Neural progenitor cell (in vitro differentiated cells): ENCODE data around the gene ADRA1B. TPM values are rescaled to one million over a fixed set of nuclear protein-coding genes. Genes with fewer than 3 reads are reported as not detected.

Source experiments
- DNase-seq: peaks from one replicate; pipeline ENCODE4 v3.0.0-alpha.2; 2016; ENCODE audit warnings: low spot score
- H2AFZ ChIP-seq: fragments of 200-600 bp; sonication (generic); replicated peaks from 2 replicates; pipeline ENCODE4 v1.6.1; 2016; ENCODE audit warnings: antibody characterized with exemption
- H3F3A ChIP-seq: fragments of 200-600 bp; sonication (generic); 2 replicates; pipeline ENCODE4 v1.6.1; 2016; ENCODE audit warnings: antibody characterized with exemption, low read depth
- H3K27ac ChIP-seq: fragments of 200-600 bp; sonication (generic); 2 replicates; pipeline ENCODE4 v1.5.1; 2016; ENCODE audit warnings: mild to moderate bottlenecking
- H3K27me3 ChIP-seq: fragments of 200-600 bp; sonication (generic); 2 replicates; pipeline ENCODE4 v1.6.1; 2016; ENCODE audit warnings: mild to moderate bottlenecking, moderate library complexity
- H3K36me3 ChIP-seq: fragments of 200-600 bp; sonication (generic); 2 replicates; pipeline ENCODE4 v1.5.1; 2016
- H3K4me1 ChIP-seq: fragments of 200-600 bp; sonication (generic); 2 replicates; pipeline ENCODE4 v1.6.1; 2016; ENCODE audit warnings: mixed run types
- H3K4me2 ChIP-seq: fragments of 200-600 bp; sonication (generic); 2 replicates; pipeline ENCODE4 v1.6.1; 2016
- H3K4me3 ChIP-seq: fragments of 200-600 bp; sonication (generic); 2 replicates; pipeline ENCODE4 v1.5.1; 2016
- H3K79me2 ChIP-seq: fragments of 200-600 bp; sonication (generic); 2 replicates; pipeline ENCODE4 v1.6.1; 2016; ENCODE audit warnings: low read depth
- H3K9ac ChIP-seq: fragments of 200-600 bp; sonication (generic); 2 replicates; pipeline ENCODE4 v1.6.1; 2016
- H3K9me3 ChIP-seq: fragments of 200-600 bp; sonication (generic); 2 replicates; pipeline ENCODE4 v1.5.1; 2016; ENCODE audit warnings: low read depth
- H4K20me1 ChIP-seq: fragments of 200-600 bp; sonication (generic); 2 replicates; pipeline ENCODE4 v1.6.1; 2016; ENCODE audit warnings: low read depth
- H3K27ac Mint-ChIP-seq: 3 replicates; pipeline ENCODE4 v1.8.0; 2021; ENCODE audit warnings: mixed read lengths
- H3K27me3 Mint-ChIP-seq: 2 replicates; pipeline ENCODE4 v1.8.0; 2022; ENCODE audit warnings: low read depth, mild to moderate bottlenecking, inconsistent platforms, moderate library complexity, mixed read lengths; ENCODE audit not compliant: insufficient read depth
- H3K36me3 Mint-ChIP-seq: 3 replicates; pipeline ENCODE4 v1.8.0; 2021; ENCODE audit warnings: mixed read lengths
- H3K4me1 Mint-ChIP-seq: 3 replicates; pipeline ENCODE4 v1.8.0; 2021; ENCODE audit warnings: mixed read lengths
- H3K4me3 Mint-ChIP-seq: 3 replicates; pipeline ENCODE4 v1.8.0; 2021; ENCODE audit warnings: mild to moderate bottlenecking, moderate library complexity, mixed read lengths
- H3K9me3 Mint-ChIP-seq: 3 replicates; pipeline ENCODE4 v1.8.0; 2020; ENCODE audit warnings: mixed read lengths
- EZH2 ChIP-seq: fragments of 200-600 bp; sonication (generic); IDR thresholded peaks from 2 replicates; pipeline ENCODE4 v1.6.1; 2017; ENCODE audit warnings: antibody characterized with exemption, mild to moderate bottlenecking, moderate library complexity
- EZH2phosphoT487 ChIP-seq: fragments of 200-600 bp; sonication (generic); IDR thresholded peaks from 2 replicates; pipeline ENCODE4 v1.6.1; 2017; ENCODE audit warnings: antibody characterized with exemption
- total RNA-seq: library from RNA; depleted of rRNA; stranded (reverse); fragments of >200 nt; gene quantifications from 2 replicates; pipeline ENCODE4 v1.2.3, GENCODE V29; 2015; ENCODE audit warnings: low replicate concordance
- TF ChIP-seq, protein P1 (sequence below): fragments of 200-600 bp; sonication (generic); IDR thresholded peaks from 2 replicates; pipeline ENCODE4 v1.5.1; 2017; ENCODE audit warnings: antibody characterized with exemption, mild to moderate bottlenecking

Gene ADRA1B
- total RNA-seq, 1 donor from 2014 or later, result not detected

DNA sequence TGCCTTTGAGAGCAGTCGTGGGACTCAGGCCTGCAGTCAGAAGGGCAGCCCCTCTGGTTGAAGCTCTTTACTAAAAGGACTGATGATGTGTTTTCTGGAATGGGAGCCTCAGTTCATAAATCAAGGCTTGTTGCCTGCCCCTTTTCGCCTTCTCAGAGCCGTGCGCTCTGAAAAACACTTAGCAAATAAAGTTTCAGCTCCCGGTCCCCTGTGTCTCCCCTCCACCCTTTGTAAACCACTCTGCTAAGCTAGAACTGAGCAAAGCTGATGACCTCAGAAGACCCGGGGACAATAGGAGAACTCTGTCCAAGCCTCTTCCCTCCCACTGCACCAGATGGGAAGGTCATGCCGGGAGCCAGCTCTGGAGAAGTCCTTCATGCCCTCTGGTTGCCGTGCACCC is 39.3 kb upstream of the ADRA1B start:
- Histone ChIP-seq H3F3A (peaks cover 5% of the 10 kb centered on the region), H4K20me1 (no peaks in the 10 kb centered on the region), H3K4me1 (peaks cover 20% of the 10 kb centered on the region), H3K27ac (no peak overlapping the region), H3K27me3 (no peaks in the 10 kb centered on the region), H3K9ac (no peak overlapping the region), H2AFZ (no peak overlapping the region), H3K36me3 (no peaks in the 10 kb centered on the region), H3K9me3 (no peaks in the 10 kb centered on the region), H3K4me2 (no peak overlapping the region), H3K79me2 (no peaks in the 10 kb centered on the region), H3K4me3 (no peak overlapping the region)
- Mint-ChIP-seq H3K4me3 (no peak overlapping the region), H3K27ac (no peak overlapping the region), H3K4me1 (peaks cover 21% of the 10 kb centered on the region), H3K36me3 (no peaks in the 10 kb centered on the region), H3K27me3 (no peaks in the 10 kb centered on the region), H3K9me3 (no peaks in the 10 kb centered on the region)
- TF ChIP-seq EZH2phosphoT487 (no peak), EZH2 (no peak)
- TF ChIP-seq, protein P1, sequence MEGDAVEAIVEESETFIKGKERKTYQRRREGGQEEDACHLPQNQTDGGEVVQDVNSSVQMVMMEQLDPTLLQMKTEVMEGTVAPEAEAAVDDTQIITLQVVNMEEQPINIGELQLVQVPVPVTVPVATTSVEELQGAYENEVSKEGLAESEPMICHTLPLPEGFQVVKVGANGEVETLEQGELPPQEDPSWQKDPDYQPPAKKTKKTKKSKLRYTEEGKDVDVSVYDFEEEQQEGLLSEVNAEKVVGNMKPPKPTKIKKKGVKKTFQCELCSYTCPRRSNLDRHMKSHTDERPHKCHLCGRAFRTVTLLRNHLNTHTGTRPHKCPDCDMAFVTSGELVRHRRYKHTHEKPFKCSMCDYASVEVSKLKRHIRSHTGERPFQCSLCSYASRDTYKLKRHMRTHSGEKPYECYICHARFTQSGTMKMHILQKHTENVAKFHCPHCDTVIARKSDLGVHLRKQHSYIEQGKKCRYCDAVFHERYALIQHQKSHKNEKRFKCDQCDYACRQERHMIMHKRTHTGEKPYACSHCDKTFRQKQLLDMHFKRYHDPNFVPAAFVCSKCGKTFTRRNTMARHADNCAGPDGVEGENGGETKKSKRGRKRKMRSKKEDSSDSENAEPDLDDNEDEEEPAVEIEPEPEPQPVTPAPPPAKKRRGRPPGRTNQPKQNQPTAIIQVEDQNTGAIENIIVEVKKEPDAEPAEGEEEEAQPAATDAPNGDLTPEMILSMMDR, result no peak
- no peak for DNase-seq

DNA sequence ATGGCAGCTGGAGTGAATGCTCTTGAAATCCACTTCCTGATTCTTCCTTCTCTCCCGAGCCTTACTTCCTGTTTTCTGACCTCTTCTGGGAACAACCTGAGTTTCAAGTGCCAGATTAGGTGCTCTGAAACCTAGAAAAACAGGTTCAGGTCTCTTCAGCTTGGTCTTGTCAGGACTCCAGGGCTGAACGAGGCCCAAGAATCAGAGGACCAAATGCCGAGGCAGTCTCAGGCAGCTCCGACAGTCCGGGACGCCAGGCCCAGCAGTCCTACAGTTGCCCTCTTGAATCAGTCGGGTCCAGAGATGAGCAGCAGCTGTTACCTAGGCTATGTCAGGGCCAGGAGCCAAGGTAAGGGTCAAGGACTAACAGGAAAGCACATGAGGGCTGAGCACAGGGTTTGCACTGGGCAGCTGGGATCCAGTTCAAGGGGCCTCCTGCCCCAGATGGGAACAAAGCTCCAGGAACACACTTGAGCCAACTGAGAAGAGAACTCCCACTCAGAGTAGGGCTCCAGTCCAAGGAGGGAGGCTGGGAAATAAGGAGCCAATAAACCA is 38.3 kb upstream of the ADRA1B start:
- H3K27ac Mint-ChIP-seq, result no peak overlapping the region
- Histone ChIP-seq H3K4me3 (no peak overlapping the region), H4K20me1 (no peaks in the 10 kb centered on the region), H3K9ac (no peak overlapping the region), H2AFZ (no peak overlapping the region), H3K36me3 (no peaks in the 10 kb centered on the region), H3K27ac (no peak overlapping the region), H3K4me1 (peaks cover 20% of the 10 kb centered on the region), H3K4me2 (no peak overlapping the region), H3K79me2 (no peaks in the 10 kb centered on the region), H3F3A (peaks cover 5% of the 10 kb centered on the region), H3K27me3 (no peaks in the 10 kb centered on the region), H3K9me3 (no peaks in the 10 kb centered on the region)
- H3K27me3 Mint-ChIP-seq, result peaks cover under 1% of the 10 kb centered on the region
- DNase-seq, result no peak
- H3K4me1 Mint-ChIP-seq, result peaks cover 21% of the 10 kb centered on the region
- H3K9me3 Mint-ChIP-seq, result no peaks in the 10 kb centered on the region
- no peaks in the 10 kb centered on the region for H3K36me3 Mint-ChIP-seq
- TF ChIP-seq EZH2, result no peak
- TF ChIP-seq, protein P1, result no peak
- no peak for TF ChIP-seq EZH2phosphoT487
- no peak overlapping the region for H3K4me3 Mint-ChIP-seq

DNA sequence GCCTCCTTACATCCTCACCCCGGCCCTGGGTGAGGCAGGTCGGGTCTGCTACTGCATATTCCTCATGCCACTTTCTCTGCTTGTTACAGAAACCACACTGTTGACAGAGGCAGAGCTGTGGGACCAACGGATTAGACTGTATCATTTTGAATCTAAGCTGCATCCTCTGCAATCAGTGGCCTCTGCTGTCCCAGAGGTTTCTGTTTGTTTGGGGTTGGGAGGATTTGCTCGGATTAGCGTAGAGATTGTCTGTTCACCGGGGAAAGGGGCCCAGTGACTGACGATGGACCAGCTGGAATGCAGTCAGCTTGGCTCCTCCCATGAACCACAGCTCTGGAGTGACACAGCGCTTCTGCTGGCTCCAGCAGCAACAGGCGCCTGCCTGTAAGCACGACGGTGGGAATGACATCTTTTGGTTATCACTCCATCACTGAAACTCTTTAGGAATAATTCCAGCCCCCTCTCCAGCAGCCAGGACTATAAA is 37.3 kb upstream of the ADRA1B start:
- TF ChIP-seq EZH2, result no peak
- TF ChIP-seq, protein P1, result peak; percentile 20
- peaks cover 21% of the 10 kb centered on the region for H3K4me1 Mint-ChIP-seq
- H3K9ac ChIP-seq, result no peak overlapping the region
- H3K4me2 ChIP-seq, result peak overlapping the region; percentile 56
- H3K27me3 Mint-ChIP-seq, result peaks cover 2% of the 10 kb centered on the region
- peaks cover 20% of the 10 kb centered on the region for H3K4me1 ChIP-seq
- H3K36me3 ChIP-seq, result no peaks in the 10 kb centered on the region
- H2AFZ ChIP-seq, result peak overlapping the region; percentile 58
- H3K36me3 Mint-ChIP-seq, result no peaks in the 10 kb centered on the region
- no peaks in the 10 kb centered on the region for H3K9me3 ChIP-seq
- no peaks in the 10 kb centered on the region for H4K20me1 ChIP-seq
- peaks cover 5% of the 10 kb centered on the region for H3F3A ChIP-seq
- H3K9me3 Mint-ChIP-seq, result no peaks in the 10 kb centered on the region
- DNase-seq, result peak; percentile 95
- peak overlapping the region; percentile 64 for H3K4me3 Mint-ChIP-seq
- H3K27ac ChIP-seq, result no peak overlapping the region
- no peaks in the 10 kb centered on the region for H3K79me2 ChIP-seq
- no peaks in the 10 kb centered on the region for H3K27me3 ChIP-seq
- H3K4me3 ChIP-seq, result no peak overlapping the region
- H3K27ac Mint-ChIP-seq, result peak overlapping the region; percentile 92
